ENCODE measurements around the gene NAPEPLD.
"Not testable (repeated sequence)": the region's sequence is repeated elsewhere in the genome, so short reads cannot be mapped to it uniquely, and the experiment has no call there.

The NAPEPLD gene

DNA sequence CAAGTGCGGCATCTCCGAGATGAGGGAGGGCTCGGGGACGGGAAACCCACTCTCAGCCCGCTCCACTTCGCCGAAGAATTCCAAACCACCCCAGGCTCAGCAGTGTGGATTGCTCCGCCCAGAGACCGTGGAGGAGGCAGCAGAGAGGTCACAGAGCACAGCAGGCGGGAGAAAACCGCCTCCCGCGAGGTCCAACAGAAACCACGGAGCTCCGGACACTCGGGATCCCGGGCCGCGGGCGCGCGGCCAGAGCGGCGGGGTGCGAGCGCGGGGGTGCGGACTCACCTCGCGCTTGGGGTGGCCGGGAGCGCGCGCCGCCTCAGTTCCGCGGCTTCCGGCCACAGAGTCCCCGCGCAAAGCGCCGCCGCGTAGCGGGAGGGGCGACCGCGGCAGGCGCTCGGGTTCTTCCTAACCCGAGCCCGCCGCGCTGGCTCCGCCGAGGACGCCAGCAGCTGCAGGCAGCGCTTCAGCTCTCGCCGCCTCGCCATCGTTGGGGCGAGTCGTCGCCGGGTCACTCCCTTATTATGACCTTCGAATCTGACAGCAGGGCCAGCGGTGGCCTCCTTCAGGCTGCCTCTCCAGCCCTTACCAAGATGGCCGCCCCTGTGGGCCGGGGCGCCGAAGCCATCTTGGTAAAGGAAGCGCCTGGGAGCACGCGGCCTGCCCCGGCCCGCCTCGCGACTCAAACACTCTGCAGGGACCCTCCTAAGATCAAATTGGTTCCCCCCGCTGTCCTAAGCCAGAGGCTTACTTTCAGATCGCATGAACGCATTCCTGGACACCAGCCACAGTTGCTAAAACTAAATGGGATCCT, at the start of gene NAPEPLD:
Gene NAPEPLD, minus strand, starts transcription at position 106 of the 814 bp plus-strand sequence. CDS start 20,323 bp downstream, outside the sequence.
- peak; percentile 81 for DNase-seq

DNA sequence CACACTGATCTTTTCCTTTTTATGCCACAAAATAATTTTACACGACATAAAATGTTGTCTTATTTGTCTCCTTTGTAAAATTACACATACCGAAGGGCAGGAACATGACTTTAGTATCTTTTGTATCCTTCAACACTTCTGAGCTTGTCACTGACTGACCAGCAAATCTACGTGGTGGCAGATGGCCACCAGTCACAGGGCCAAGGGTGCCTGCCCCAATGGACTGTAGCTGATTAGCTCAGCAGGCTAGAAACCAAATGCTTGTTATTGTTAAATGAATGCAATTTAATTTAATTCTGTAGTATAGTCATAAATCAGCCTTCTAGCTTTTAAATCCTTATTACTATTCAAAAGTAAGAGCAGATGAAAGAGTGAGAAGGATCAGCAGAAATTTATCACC, 49.2 kb upstream of the NAPEPLD start:
- DNase-seq, result not testable (repeated sequence)

DNA sequence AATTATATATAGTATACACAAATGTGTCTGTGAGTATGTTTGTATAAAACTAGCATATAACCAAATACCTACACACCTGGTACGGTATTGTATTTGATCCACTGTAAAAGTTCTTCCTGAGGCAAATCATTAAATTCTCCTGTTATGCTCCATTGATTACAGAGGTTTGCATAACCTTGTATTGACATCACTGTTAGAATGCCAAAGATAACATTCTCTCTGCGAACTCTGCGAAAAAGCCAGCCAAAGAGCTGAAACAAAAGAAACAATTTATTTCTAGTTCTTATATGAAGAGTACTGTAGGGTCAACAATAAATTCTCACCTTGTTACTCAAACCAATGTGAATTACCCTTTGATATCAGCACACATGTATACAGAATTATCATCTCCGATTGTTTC, 46.5 kb upstream of the NAPEPLD start:
- not testable (repeated sequence) for DNase-seq

DNA sequence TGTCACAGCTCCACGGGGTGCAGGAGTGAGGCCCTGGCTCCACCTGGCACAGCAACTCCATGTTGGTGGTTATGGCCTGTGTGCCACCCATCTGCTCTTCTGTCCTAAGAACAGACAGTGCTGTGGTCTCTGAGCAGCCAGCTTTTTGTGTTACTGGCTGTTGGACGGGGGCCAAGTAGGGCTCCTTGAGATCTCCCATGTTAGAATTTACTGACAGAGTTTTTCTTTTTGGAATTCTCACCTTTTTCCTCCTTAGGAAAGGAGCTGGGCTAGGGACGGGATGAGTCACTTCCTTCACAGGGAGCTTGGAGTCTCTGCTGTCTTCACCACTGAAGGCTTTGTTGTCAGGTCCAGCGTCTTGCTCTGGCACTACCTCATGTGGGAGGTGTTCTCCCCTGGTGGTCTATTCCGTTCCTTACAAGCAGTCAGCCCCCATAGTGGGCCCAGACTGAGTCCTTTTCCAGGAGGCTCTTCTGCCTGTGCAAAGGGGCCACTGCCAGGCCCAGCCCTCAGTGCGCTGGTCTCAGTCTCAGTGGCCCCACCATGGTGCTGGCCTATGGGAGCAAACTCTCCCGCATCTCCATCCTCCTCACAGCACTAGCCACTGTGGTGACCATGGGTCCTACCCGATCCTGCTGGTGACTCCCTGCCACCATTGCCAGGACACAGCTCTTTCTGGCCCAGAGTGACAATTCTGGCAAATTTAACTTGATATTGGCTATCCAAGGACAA, 23.7 kb upstream of the NAPEPLD start:
- not testable (repeated sequence) for DNase-seq

DNA sequence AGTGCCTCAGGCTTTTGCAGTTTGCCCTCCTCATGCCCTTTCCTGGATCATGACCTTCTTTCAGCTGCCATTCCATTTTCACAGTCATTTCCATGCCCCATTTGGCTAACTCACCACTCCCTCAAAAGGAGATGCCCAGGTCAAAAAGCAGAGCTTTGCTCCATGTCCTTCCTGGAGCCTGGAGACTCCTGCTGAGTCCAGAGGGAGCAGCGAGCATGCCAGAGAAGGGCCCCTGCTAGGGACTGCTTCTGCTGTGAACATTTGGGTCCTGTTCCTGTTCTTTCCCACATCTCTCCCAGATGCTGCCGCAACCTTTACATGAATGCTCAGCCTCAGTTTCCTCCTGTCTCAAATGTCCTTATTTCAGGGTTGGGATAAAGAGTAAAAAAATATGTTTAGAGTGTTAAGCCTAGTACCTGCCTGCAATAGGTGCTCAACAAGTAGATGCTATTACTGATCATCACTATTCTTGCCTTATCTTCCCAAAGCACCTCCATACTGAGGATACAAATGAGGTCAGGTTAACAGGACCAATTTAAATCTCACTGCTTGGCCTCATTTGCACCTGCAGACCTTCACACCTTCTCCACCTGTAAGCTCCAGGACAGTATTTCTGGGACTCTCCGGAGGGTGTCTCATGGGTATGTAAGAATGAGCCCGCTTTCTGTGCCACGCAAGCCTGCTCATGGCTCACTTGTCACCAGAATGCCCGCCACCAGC, 23.0 kb upstream of the NAPEPLD start:
- not testable (repeated sequence) for DNase-seq

DNA sequence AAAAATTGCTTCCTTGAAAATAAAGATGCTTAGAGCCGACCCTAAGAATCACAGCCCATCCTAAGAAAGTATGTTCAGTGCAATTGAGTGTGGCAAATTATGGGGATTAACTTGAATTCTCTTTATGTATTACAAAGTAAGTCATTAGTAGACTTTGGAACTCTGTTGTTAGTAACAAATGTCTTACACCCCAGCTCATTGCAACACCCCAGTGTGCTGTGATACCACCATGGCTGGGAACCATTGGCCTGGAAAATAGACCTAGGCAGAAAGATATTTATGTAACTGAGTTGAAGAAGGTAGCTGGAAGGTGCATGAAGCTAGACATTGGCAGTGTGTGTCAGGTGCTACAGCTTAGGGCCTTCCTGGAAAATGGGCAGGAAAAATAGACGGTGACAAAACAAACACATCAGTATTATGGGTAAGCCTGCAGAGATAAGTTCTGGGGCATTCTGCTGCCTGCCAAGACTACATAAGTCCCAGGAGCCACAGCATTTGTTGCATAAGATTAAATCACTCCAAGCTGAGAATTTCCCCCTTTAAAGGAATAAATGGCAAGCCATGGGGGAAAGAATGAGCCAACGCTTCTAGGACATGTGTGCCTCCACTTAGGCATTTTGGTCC, 18.1 kb upstream of the NAPEPLD start:
- DNase-seq, result not testable (repeated sequence)

DNA sequence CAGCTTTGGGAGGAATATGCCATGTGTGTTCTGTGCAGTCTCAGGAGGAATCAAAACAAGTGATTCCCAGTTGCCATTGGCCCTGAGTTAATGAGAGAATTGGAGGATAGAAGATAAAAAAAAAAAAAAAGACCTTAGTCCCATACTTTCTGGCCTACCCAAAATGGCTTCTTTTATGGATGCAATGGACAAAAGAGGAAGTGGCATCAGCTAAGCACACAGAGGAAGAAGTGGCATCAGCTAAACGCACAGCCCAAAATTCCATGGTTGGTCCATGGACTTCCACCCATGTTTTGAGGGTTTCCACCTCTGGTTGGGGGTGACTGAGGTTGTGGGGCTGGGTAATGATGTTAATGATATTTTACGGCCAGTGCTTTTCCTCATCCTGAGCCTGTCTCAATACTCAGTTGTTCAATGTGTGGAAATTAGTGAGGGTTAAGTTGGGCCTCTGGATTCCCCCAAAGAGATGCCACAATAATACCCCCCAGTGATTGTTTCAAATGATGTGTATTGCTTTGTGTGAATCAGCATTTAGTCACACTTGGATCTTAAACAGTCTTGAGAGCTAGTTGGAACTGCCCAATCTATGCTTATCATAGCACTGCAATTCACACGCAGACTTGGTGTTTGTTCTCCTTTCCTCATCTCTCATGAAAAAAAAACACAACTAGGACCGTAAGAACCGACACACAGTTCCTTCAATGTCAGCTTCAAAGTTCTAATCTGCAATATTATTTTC, 14.4 kb upstream of the NAPEPLD start:
- DNase-seq, result not testable (repeated sequence)

DNA sequence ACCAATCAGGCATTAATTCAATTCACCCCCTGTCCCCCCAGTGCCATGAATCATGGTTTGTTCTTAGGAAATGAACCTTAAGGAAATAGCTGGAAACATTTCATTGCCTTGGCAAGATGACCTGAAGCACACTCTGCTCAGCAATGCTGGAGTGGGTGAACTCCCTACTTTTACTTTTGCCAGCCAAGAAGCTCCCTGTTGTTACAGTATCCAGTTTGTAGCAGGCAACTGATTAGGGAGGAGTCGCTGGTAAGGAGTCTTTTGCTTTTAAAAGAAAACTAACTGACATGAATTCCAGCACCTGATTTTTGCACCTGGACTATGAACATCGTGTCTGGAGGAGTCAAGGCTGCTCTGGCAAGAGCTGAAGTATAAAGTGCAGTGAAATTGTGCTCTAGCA, 13.7 kb upstream of the NAPEPLD start:
- not testable (repeated sequence) for DNase-seq

DNA sequence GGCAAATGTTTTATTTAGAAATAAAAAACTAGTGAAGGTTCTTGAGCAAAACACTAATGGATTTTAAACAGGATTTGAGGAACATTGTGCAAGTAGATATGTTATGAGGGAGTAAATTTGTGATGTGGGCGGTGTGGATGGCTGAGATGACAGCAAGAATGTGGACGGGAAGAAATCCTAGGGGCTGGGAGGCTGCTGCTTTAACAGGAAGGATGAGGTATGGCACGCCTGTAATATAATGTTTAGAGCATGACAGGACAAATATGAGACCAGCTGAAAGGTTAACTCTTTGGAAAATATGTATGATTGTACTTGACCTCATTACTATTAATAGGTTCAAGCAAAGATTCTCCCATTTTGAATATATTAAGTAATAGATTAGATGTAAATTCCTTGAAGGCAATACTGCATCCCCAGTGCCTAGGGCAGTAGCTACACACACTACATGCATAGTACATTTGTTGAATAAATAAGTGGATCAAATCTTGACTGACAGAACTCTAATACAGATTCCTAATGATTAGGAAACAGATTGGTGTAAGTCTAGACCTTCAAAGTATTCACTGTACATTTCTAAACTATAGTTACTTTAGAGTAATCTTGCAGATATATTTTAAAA, 13.2 kb upstream of the NAPEPLD start:
- not testable (repeated sequence) for DNase-seq

DNA sequence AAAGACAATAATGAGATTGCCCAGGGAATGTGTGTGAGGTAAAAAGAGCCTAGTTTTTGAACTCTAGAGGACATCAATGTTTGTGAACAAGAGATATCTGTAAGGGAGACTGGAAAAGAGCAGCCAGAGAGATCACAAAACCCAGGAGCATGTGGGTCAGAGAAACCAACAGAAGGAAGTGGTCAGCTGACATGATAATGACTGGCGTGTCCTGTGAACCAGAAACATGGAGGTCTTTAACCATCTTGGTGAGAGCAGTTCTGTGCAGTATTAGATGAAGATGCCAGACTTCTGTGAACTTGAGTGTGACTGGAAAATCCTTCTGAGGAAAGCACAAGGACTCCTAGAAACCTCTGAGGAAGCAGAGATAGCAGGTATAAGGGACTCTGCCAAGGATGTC, 10.2 kb upstream of the NAPEPLD start:
- not testable (repeated sequence) for DNase-seq

DNA sequence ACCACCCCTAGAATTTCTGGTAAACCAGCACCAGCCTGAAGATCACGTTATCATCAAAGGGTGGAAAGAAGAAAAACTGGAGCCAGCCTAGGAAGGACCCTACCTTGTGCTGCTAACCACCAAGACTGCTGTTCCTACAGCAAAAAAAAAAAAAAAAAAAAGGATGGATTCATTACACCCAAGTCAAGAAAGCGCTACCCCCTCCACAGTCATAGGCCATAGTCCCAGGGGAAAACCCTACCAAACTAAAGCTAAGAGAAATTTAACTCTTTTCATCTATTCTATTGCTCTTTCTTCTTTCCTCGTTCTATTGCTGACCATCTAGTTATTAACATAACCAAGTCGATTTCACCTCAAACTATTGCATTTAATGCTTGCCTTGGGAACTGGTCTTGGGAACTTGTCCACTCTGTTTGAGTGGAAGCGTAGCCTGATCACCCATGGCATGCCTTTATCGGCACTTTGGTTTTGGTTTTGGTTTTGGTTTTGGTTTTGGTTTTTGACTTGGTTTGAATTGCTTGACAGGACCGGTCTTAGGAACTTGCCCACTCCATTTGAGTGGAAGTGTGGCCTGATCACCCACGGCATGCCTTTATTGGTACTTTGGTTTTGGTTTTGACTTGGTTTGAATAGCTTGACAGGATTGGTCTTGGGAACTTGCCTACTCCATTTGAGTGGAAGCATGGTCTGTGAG, 6.6 kb upstream of the NAPEPLD start:
- not testable (repeated sequence) for DNase-seq

DNA sequence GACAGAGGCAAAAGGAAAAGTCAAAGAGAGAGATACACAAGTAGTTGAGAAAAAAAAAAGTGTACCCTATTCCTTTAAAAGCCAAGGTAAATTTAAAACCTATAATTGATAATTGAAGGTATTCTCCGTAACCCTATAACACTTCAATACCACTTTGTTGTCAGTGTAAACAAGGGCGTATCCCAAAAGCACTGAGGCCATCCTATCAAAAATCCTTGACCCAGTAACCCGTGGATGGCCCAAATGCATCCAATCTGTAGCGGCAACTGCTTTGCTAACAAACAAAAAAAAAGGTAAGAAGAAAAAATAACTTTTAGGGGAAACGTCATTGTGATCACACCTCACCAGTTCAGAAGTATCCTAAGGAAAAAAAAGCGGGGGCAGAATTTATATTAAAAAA, 5.1 kb upstream of the NAPEPLD start:
- DNase-seq, result no peak

DNA sequence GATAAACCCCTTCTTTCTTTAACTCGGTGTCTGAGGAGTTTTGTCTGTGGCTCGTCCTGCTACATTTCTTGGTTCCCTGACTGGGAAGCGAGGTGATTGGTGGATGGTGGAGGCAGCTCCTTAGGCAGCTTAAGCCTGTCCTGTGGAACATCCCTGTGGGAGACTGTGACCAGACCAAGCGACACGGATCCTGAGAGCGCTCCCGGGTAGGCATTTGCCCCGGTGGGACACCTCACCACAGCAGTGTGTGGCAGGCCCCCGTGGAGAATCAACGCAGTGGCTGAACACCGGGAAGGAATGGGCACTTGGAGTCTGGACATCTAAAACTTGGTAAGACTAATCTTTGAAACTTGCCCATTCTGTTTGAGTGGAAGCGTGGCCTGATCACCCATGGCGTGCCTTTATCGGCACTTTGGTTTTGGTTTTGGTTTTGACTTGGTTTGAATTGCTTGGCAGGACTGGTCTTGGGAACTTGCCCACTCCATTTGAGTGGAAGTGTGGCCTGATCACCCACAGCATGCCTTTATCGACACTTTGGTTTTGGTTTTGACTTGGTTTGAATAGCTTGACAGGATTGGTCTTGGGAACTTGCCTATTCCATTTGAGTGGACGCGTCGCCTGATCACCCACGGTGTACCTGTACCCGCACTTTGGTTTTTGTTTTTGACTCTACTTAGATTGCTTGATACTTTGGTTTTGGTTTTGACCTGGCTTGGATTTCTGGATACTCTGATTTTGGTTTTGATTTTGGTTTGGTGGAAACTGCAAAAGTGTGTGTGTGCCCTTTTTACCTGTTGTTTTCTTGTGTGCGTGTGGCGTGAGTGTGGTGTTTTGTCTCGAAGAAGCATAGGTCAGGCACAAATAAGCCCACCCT, 4.1 kb upstream of the NAPEPLD start:
- DNase-seq, result not testable (repeated sequence)

DNA sequence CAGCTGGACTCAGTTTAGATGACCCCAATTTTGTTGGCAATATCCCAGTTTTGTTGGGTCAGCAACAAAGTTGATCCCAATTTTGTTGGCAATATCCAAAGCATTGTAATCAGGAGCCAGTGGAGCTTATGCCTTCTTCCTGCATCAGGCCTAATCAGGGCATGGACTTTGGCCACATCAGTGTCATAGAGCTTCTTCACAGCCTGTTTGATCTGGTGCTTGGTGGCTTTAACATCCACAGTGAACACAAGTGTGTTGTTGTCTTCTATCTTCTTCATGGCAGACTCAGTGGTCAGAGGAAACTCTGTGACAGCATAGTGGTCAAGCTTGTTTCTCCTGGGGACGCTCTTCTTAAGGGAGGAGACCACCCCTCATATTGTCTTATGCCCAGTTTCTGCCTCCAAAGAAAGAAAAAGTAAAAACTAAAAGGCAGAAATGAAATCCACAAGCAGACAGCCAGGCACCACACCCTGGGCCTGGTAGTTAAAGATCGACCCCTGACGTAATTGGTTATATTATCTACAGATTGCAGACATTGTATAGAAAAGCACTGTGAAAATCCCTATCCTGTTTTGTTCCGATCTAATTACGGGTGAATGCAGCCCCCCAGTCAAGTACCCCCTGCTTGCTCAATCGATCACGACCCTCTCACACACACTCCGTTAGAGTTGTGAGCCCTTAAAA, 3.2 kb upstream of the NAPEPLD start:
- not testable (repeated sequence) for DNase-seq

DNA sequence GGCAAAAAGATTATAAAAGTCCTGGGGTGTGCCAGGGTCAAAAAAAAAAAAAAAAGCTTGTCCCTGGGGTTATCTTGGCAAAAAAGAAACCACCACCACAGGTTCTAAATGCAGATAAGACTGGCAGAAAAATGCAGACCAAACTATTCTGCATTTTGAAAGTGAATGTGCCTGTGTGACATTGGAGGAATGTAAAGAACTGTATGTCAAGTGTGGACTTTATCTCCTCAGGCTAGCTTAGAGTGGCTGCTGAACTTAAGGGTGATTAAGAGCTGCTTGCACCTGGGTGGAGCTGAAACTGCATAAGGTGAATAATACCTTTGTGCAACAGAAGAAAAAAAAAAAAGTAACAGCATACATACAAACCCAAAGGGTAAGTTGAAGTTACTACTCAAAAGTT, 1.3 kb upstream of the NAPEPLD start:
- DNase-seq, result no peak

DNA sequence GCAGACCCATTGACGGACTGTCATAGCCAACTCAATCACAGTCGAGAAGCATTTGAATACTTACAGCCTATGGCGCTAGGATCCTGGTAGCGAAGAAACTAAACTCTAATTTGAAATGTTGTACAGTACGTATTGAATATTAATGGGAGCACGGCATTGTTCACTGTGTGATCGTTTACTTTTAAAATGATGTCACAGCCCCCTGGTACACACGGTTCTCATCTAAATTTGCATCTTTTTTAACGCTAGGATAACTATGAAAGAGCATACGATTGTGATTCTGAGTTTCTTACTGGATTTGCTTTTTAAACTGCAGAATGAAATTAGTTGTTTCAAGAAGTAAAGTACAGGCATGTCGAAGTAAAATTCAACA, 895 bp upstream of the NAPEPLD start:
- DNase-seq, result no peak

DNA sequence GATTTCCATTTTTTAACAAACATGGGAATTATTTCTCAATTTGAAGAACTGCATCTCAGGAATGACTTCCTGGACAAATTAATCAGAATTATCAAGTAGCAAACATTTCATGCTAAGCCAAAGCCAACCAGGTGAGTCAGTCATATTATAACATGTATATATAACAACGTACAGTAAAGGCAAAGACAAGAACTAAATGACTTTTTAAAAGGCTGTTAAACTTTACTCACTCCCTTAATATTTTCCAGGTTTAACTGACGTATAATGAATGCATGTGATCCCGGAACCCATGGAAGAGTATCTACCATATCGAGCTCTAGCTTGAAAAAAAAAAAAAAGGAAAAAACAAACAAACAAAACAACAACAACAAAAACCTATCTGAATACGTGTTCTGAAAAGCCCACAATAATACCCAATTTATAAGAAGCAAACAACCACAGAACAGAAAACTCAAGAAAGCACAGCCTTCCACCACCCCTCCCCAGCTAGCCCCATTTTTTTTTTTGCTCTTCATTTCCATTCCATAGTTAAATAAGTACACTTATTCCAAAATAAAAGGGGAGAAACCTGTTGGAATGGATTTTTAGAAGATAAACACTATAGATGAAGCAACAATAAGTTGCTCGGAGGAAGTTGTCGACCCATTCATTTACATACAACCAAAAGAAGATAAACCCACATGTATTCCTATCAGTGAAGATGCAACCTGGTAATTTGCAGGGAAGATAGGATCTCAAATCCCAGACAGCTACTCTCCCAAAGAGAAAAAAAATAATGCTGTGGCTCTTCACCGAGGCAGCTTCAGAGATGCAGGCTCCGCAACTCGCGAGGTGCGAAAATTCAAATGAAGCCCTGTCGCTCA, 537 bp downstream of the NAPEPLD start:
- no peak for DNase-seq

DNA sequence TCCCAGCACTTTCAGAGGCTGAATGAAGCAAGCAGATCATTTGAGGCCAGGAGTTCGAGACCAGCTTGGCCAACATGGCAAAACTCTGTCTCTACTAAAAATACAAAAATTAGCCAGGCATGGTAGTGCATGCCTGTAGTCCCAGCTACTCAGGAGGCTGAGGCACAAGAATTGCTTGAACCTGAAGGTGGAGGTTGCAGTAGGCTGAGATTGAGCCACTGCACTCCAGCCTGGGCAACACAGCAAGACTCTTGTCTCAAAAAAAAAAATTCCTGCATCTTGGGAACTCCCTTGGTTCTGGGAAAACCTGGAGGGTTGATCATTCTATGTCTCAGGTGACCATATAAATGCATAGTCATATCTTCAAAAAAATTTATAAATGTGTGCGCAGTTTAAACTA, 4.1 kb downstream of the NAPEPLD start:
- not testable (repeated sequence) for DNase-seq

DNA sequence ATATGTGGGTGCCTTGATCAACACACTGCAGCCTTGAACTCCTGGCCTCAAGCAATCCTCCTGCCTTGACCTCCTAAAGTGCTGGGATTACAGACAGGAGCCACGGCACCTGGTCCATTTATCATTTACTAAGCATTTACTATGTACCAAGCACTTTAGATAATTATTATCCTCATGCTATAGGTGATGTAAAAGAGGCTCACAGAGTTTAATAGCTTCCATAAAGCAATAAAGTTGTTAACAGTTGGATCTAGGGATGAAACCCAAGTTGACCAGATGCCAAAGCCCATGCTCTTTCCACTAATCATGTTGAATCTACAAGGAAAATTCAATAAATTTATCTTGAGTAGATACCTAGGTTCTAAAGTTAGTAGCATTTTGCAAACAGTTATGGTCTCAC, 5.0 kb downstream of the NAPEPLD start:
- DNase-seq, result no peak
